HG03139 (cell line): ENCODE measurements around the gene SLC9A5.

Experiments used
- ATAC-seq: cut with Tn5 transposase; IDR thresholded peaks from one replicate; pipeline ENCODE4 v1.9.1; 2021; ENCODE audit not compliant: unreplicated experiment

The SLC9A5 gene

DNA sequence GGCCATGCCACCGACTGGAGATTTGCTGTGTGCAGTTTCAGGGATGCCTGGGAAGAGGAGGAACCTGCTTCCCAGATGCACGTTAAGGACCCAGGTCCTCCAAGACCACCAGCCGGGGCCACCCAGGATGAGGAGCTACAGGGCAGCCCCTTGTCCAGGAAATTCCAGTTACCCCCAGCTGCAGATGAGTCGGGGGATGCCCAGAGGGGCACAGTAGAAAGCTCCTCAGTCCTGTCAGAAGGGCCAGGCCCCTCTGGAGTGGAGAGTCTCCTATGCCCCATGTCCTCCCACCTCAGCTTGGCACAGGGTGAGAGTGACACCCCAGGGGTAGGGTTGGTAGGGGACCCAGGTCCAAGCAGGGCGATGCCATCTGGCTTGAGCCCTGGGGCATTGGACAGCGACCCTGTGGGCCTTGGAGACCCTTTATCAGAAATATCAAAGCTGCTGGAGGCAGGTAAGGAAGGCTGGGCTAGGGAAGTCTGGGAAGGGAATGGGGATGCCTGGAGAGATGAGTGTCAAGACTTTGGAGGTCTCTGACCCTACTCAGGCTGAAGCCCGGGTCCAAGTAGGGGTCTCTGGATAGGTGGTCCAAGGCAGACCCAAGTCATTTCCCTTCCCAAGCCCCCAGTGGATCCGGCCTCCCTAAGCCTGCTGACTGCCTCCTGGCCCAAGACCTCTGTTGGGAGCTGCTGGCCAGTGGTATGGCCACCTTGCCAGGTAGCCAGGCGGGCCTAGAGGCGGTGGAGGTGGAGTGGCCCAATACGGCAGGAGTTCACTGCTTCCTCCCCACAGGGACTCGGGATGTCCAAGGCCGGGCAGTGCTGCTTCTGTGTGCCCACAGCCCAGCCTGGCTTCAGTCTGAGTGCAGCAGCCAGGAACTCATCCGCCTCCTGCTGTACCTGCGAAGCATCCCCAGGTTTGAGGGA, 31.6 kb downstream of the SLC9A5 start:
- no peak for ATAC-seq

DNA sequence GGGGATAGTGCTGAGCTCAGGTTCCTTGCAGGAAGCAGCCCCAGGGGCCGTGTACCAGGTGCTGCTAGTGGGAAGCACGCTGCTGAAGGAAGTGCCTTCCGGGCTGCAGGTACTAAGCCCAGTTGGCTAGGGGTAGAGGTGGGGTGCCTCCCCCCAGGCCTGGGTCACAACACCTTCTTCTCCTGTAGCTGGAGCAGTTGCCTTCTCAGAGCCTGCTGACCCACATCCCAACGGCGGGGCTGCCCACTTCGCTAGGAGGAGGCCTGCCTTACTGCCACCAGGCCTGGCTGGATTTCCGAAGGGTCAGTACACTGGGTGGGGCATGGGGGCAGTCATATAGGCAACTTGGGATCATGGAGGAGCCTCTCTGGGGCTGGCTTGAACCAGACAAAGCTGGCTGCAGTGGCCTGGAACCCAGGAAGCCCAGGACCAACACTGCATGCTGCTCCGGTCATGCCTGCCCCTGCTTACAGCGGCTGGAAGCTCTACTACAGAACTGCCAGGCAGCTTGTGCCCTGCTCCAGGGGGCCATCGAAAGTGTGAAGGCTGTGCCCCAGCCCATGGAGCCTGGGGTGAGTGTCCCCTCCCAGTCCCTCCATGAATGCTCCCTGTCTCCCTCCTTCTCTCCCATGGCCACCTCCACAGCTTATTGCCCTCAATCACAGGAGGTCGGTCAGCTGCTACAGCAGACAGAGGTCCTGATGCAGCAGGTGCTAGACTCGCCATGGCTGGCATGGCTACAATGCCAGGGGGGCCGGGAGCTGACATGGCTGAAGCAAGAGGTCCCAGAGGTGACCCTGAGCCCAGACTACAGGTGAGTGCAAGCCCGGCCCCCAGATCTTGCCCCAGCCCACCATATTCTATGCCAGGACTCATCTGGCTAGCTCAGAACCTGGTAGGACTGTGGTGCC, 33.0 kb downstream of the SLC9A5 start:
- ATAC-seq, result no peak

DNA sequence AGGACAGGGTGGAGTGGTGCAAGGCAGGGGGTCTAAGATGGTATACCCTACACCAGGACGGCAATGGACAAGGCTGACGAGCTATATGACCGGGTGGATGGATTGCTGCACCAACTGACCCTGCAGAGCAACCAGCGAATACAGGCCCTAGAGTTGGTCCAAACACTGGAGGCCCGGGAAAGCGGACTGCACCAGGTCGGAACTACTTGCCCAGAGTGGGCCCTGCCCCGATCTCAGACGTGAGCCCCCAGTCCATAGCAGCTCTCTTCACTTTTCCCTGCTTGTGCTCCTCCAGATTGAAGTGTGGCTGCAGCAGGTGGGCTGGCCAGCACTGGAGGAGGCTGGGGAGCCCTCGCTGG, 33.6 kb downstream of the SLC9A5 start:
- no peak for ATAC-seq

- no peak for ATAC-seq
Measured at GRCh38 chr16:67283039-67283825, 34.5 kb downstream of the SLC9A5 start.

GRCh38 chr16:67283826-67284555, 35.2 kb downstream of the SLC9A5 start:
- ATAC-seq, result no peak

GRCh38 chr16:67284699-67285646, 36.2 kb downstream of the SLC9A5 start:
- ATAC-seq, result no peak

GRCh38 chr16:67286441-67287235, 37.9 kb downstream of the SLC9A5 start:
- ATAC-seq, result no peak

GRCh38 chr16:67287960-67288359, 39.2 kb downstream of the SLC9A5 start:
- ATAC-seq, result no peak

DNA sequence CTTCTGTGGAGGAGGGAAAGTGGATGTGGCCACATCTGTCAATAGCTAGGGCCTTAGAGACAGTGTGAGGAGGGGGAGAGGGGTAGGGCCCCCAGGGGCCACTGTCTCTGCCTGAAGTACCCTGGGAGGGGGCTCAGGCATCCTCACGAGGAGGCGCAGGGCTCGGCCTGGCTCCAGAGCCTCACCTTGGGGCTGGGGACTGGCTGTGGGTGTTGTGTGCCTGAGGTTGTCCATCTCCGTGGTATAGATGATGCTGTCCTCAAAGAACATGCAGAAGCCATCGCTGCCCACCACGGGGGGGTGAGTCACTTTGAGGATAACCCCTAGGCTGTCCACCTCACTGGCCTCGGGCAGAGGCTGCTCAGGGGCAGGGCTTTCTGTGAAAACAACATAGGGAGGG, 42.7 kb downstream of the SLC9A5 start:
- ATAC-seq, result no peak

GRCh38 chr16:67294171-67294757, 45.5 kb downstream of the SLC9A5 start:
- no peak for ATAC-seq

DNA sequence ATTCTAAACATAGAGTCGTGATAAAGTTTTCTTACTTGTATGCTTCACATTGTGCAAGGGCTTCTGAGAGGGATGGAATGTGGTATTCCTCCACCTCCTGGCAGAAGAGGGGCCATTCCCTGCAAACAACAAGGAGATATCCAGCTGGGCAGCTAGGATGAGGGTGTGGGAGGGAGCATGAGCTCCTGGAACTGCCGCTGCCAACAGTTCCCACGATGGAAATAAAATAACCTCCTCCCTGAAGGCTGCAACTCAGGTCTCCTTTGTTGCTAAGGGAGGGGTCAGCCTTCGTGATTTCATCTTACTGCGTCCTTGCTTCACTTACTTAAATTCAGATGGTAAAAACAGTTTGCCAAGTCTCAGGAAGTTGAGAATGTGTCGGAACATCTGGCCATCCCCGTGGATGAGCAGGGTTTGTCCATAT, 46.2 kb downstream of the SLC9A5 start:
- ATAC-seq, result no peak

DNA sequence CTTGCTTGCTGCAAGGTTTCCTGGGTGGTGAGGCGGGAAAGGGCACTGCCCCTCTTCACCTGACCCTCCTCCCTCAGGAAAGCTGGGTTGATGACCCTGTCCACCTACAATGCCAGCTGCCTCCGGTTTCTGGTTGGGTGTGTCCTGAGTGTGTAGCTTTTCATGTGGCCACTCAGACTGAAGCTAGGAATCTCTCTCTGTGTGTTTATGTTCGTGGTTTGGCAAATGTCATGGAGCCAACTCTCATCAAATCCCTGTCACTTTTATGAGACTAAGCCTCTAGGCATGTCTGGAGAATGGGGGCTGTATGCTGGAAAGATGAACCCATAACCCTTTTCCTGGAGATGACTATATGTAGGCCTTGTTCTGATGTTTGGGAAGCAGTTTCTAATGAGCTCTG, 47.6 kb downstream of the SLC9A5 start:
- no peak for ATAC-seq

- ATAC-seq, result no peak
Measured at GRCh38 chr16:67298277-67298676, 49.5 kb downstream of the SLC9A5 start.

GRCh38 chr16:67299269-67299668, 50.5 kb downstream of the SLC9A5 start:
- no peak for ATAC-seq

DNA sequence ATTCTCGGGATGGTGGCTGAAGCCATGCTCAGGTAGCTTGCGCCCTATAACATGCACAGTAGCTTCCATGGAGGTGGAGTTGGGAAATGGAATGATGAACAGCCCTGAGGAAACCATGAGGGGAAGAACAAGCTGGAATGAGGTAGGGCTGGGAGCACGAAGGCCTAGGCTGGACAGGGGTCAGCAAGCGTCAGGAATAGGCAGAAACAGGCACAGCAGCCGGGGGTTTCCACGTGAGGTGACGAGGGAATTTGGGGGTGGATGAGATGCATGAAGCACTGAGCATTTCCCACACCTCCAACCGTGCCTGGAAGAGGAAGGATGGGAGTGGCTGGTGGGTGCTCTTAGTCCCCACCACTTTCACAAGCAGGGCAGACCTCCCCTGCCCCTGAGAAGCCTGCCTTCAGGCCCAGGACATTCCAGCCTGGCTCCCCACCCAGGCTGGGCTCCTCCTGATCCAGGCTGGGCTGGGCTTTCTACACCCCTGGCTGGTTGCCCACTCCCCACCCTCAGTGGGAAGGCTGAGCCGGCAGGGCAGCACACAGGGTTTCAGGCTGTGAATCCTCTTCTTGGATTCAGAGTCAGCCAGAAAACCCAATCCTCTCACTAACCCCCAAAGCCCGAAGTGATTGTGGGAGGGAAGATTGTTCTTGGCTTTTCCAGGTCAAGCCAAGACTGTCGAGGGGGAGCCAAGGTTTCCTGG, 52.5 kb downstream of the SLC9A5 start:
- ATAC-seq, result no peak

GRCh38 chr16:67302076-67302475, 53.3 kb downstream of the SLC9A5 start:
- ATAC-seq, result no peak

DNA sequence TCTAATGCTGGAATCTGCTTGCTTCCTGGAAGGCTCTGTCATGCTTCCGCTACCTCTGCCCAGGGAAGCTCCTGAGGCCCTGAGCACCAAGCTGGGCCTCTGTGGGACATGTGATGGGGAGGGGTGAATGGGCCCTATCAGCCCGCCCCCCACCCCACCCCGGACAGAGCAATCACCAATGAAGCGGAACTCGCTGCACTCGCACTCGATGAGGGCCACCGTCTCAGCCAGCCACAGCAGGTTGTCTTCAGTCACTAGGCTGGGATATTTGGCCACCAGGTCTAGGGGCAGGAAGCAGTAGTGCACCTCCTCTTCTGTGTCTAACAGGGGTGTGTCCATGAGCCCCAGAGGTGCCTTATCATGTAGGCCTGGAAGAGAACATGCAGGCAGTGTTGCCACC, 54.2 kb downstream of the SLC9A5 start:
- ATAC-seq, result no peak

DNA sequence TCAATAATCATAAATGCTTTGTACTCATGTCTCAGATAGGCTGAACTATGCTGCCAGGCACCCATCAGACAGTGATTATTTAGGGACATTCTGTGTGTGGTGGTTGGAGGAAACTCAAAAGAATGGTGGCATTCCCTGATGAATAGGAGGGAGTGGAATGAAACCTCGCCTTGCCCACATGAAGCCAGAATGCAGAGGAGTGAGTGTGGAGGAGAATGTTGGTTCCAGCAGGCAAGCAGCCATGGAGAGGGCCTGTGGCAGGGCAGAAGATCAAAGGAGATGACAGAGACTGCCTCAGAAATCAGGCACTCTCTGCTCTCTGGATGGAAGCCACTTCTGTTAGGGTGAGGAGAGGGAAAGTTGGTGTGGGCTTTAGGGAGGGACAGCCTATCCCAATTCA, 55.2 kb downstream of the SLC9A5 start:
- no peak for ATAC-seq
